Gastrocnemius medialis (tissue), 4 donors: ENCODE results near the gene CTSG. TPM values are rescaled to one million over a fixed set of nuclear protein-coding genes. Genes with fewer than 3 reads are reported as not detected.

Experiments used
- ATAC-seq, 2 donors: fragments of 150-250 bp; one replicate each; pipeline ENCODE4 v1.9.1; 2016
- DNase-seq, 2 donors: peaks; one replicate each; pipeline ENCODE4 v3.0.0-alpha.2; 2019
- H3K27ac ChIP-seq, 4 donors: fragments of 200-600 bp; sonication (generic); 1 replicate in 1 of 4; 2 replicates in 3 of 4; pipeline ENCODE4 v1.5.1; 2016 to 2018; ENCODE audit warnings: mild to moderate bottlenecking in 2 of 4, moderate library complexity in 1 of 4
- H3K27me3 ChIP-seq, 3 donors: fragments of 200-600 bp; sonication (generic) in 2 of 3; 1 replicate in 1 of 3; 2 replicates in 2 of 3; pipeline versions ENCODE4 v1.5.1 to v1.6.0; 2016 to 2019; ENCODE audit warnings: mild to moderate bottlenecking in 1 of 3, moderate library complexity in 1 of 3
- H3K36me3 ChIP-seq, 2 donors: fragments of 200-600 bp; sonication (generic) in 1 of 2; one replicate each; pipeline ENCODE4 v1.5.1; 2017 to 2018
- H3K4me1 ChIP-seq, 2 donors: fragments of 200-600 bp; sonication (generic) in 1 of 2; one replicate each; pipeline ENCODE4 v1.5.1; 2016 to 2017; ENCODE audit warnings: mild to moderate bottlenecking in 2 of 2
- H3K4me3 ChIP-seq, 4 donors: fragments of 200-600 bp; sonication (generic) in 3 of 4; 1 replicate in 1 of 4; 2 replicates in 3 of 4; pipeline ENCODE4 v1.5.1; 2016 to 2019; ENCODE audit warnings: mild to moderate bottlenecking in 2 of 4
- H3K9me3 ChIP-seq, 3 donors: fragments of 200-600 bp; sonication (generic) in 2 of 3; 1 replicate in 1 of 3; 2 replicates in 2 of 3; pipeline ENCODE4 v1.5.1; 2016 to 2019
- CTCF ChIP-seq, 5 experiments: fragments of 450-650 bp in 3 of 5; fragments of 200-600 bp in 2 of 5; sonication (generic) in 2 of 5; IDR thresholded peaks in 4 of 5; conservative IDR thresholded peaks in 1 of 5; 1 replicate in 4 of 5; 2 replicates in 1 of 5; pipeline ENCODE4 v1.5.1; 2016 to 2019; ENCODE audit warnings: antibody characterized with exemption in 5 of 5, mild to moderate bottlenecking in 3 of 5, moderate library complexity in 3 of 5
- POLR2A ChIP-seq, 2 donors: fragments of 450-650 bp; IDR thresholded peaks; one replicate each; pipeline ENCODE4 v1.6.1; 2017; ENCODE audit warnings: antibody characterized with exemption in 2 of 2, mild to moderate bottlenecking in 2 of 2, moderate library complexity in 2 of 2
- in situ Hi-C, 4 donors: fragments of 200-750 bp; cut with MboI; loops; one replicate each; pipeline versions ENCODE4 v1.15.0 to v1.8.0; 2017; ENCODE audit warnings: low sequenced_read_pairs in 4 of 4
- intact Hi-C: fragments of 100-400 bp; cut with DNase I; formaldehyde crosslinking; loops from one replicate; pipeline ENCODE4 v1.15.1; 2023; ENCODE audit warnings: low total_unique reads
- total RNA-seq, 4 donors: library from RNA; depleted of rRNA; stranded (reverse); fragments of >200 nt; gene quantifications; one replicate each; pipeline versions ENCODE4 v1.1.0 to v1.2.3, GENCODE V29; 2016

CTSG gene
- total RNA-seq, 4 donors from 2014 or later = 0.72 to 1.3 TPM; not detected in 2

DNA sequence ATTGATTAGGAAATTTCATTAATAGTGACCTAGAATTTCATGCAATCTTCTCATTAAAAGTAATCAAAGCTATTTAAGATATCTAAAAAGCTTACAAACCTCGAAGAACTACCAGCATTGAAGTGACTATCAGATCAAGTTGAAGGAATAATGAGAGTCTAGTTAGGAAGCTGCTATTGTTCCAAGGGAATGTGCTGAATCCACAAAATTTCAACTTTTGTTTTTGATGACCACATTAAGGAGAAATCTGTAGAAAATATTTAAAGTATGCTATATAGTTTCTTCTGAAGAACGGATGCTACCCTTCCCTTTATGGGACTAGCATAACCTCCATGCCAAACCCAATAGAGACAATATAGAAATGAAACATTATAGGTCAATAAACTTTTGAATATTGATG, 2.5 kb upstream of the CTSG start:
- in situ Hi-C loops (no loop called here), intact Hi-C loops (no loop called here)
- ATAC-seq (no peak), DNase-seq (no peak)
- Histone ChIP-seq H3K36me3 (no peaks in the 10 kb centered on the region), H3K9me3 (no peaks in the 10 kb centered on the region), H3K4me1 (no peaks in the 10 kb centered on the region), H3K4me3 (no peak overlapping the region), H3K27ac (no peak overlapping the region), H3K27me3 (no peaks in the 10 kb centered on the region)
- TF ChIP-seq CTCF (IDR thresholded peaks at IDR 0.05 in 4 of 5, conservative IDR thresholded peaks at IDR 0.05 in 1 of 5) (no peak), POLR2A (IDR thresholded peaks at IDR 0.05) (no peak)

GRCh38 chr14:24576771-24577170, 721 bp upstream of the CTSG start:
- in situ Hi-C loops (no loop called here), intact Hi-C loops (no loop called here)
- DNase-seq (no peak), ATAC-seq (no peak)
- no peak for TF ChIP-seq CTCF (IDR thresholded peaks at IDR 0.05 in 4 of 5, conservative IDR thresholded peaks at IDR 0.05 in 1 of 5)
- no peak for TF ChIP-seq POLR2A (IDR thresholded peaks at IDR 0.05)
- Histone ChIP-seq H3K27me3 (no peaks in the 10 kb centered on the region), H3K36me3 (no peaks in the 10 kb centered on the region), H3K4me1 (no peaks in the 10 kb centered on the region), H3K4me3 (no peak overlapping the region), H3K9me3 (no peaks in the 10 kb centered on the region), H3K27ac (no peak overlapping the region)

DNA sequence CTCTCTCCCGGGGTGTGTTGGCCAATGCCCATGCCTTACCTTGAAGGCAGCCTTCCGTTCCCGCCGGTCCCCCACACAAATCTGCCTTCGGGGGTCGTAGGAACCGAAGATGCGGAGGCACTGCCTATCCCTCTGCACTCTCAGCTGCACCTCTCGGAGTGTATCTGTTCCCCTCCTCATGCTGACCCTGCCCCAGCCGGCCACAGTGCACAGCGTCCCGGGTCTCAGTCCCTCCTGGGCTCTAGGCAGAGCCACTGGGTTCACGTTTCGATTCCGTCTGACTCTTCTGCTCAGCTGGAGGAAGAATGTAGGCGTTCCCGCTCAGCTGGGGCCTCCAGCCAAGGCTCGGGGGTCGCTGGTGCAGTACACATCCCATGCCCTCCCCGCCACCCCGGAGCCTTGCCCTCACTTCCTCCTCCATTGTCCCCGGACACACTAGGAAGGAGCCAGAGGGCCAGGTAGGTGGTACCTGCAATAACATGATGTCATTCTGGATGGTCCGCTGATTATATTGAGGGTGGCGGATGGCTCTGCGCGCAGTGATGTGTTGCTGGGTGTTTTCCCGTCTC, 1.8 kb downstream of the CTSG start:
- no peak overlapping the region for H3K4me3 ChIP-seq
- intact Hi-C loops (no loop called here), in situ Hi-C loops (no loop called here)
- H3K4me1 ChIP-seq = no peaks in the 10 kb centered on the region
- H3K9me3 ChIP-seq = no peaks in the 10 kb centered on the region
- TF ChIP-seq POLR2A (IDR thresholded peaks at IDR 0.05) (no peak), CTCF (IDR thresholded peaks at IDR 0.05 in 4 of 5, conservative IDR thresholded peaks at IDR 0.05 in 1 of 5) (no peak)
- no peaks in the 10 kb centered on the region for H3K27me3 ChIP-seq
- DNase-seq = no peak
- no peak overlapping the region for H3K27ac ChIP-seq
- H3K36me3 ChIP-seq = no peaks in the 10 kb centered on the region
- ATAC-seq = no peak

DNA sequence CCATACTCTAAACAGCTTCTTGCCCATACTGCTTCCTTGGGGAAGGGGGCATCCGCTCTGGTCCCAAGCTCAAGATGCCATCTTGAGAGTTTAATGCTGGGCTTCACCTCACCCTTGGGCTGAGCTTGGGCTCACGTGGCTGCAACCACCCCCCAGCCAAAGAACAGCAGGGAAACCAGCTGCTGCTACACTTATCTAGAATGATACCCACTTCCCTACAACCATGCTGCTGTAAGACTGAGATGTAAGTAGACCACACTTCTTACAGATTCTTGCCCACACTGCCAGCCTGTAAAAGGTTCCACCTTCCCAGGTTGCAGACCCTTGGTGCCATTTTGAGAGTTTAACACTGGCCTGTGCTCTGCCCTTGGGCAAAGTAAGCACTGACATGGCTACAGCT, 9.7 kb downstream of the CTSG start:
- no peak for DNase-seq
- Histone ChIP-seq H3K27me3 (no peaks in the 10 kb centered on the region), H3K9me3 (no peaks in the 10 kb centered on the region), H3K36me3 (no peaks in the 10 kb centered on the region), H3K4me3 (no peak overlapping the region), H3K27ac (no peak overlapping the region), H3K4me1 (no peaks in the 10 kb centered on the region)
- no peak for TF ChIP-seq POLR2A (IDR thresholded peaks at IDR 0.05)
- TF ChIP-seq CTCF (IDR thresholded peaks at IDR 0.05 in 4 of 5, conservative IDR thresholded peaks at IDR 0.05 in 1 of 5) = no peak
- intact Hi-C loops (no loop called here), in situ Hi-C loops (no loop called here)
- no peak for ATAC-seq

DNA sequence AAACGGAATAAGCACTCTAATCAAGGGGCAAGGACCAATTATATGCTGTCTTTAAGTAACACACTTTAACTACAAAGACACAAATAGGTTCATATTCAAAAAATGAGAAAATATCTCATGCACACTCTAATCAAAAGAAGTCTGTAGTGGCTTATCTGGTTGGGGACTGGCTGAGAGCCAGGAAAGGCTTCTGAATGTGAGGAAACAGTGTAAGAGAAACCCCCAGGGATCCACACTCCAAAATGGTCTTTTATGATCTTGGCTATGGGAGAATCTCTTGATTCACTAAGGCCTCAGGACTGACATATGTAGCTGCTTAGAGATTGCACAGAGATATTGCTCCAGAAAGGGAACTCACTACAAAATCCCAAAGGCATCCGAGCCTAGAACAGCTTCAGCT, 10.3 kb downstream of the CTSG start:
- no peak overlapping the region for H3K27ac ChIP-seq
- no peaks in the 10 kb centered on the region for H3K36me3 ChIP-seq
- in situ Hi-C loops = no loop called here
- no peak for DNase-seq
- intact Hi-C loops = no loop called here
- no peaks in the 10 kb centered on the region for H3K27me3 ChIP-seq
- H3K9me3 ChIP-seq = no peaks in the 10 kb centered on the region
- H3K4me1 ChIP-seq = no peaks in the 10 kb centered on the region
- no peak for ATAC-seq
- no peak overlapping the region for H3K4me3 ChIP-seq
- TF ChIP-seq CTCF (IDR thresholded peaks at IDR 0.05 in 4 of 5, conservative IDR thresholded peaks at IDR 0.05 in 1 of 5) (no peak), POLR2A (IDR thresholded peaks at IDR 0.05) (no peak)
